Measurements from ENCODE around the gene LRRFIP2.

LRRFIP2 gene

DNA sequence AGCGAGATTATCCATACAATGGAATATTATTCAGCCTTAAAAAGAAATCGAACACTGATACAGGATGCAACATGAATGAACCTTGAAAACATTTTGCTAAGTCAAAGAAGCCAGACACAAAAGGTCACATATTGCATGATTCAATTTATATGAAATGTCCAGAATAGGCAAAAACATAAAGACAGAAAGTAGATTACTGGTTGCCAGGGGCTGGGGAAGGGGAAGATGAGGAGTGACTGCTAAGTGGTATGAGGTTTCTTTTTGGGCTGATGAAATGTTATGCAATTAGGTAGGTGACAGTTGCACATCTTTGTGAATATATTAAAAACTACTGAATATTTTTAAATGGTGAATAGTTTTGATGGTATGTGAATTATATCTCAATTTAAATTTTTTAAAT is 38.3 kb downstream of the LRRFIP2 start:
- no peak for DNase-seq (ENCODE audit: low spot score)
- Histone ChIP-seq H3K4me3 (no peak overlapping the region), H3K27ac (no peak overlapping the region)
- TF ChIP-seq, protein P1, sequence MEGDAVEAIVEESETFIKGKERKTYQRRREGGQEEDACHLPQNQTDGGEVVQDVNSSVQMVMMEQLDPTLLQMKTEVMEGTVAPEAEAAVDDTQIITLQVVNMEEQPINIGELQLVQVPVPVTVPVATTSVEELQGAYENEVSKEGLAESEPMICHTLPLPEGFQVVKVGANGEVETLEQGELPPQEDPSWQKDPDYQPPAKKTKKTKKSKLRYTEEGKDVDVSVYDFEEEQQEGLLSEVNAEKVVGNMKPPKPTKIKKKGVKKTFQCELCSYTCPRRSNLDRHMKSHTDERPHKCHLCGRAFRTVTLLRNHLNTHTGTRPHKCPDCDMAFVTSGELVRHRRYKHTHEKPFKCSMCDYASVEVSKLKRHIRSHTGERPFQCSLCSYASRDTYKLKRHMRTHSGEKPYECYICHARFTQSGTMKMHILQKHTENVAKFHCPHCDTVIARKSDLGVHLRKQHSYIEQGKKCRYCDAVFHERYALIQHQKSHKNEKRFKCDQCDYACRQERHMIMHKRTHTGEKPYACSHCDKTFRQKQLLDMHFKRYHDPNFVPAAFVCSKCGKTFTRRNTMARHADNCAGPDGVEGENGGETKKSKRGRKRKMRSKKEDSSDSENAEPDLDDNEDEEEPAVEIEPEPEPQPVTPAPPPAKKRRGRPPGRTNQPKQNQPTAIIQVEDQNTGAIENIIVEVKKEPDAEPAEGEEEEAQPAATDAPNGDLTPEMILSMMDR (IDR thresholded peaks at IDR 0.05): no peak

DNA sequence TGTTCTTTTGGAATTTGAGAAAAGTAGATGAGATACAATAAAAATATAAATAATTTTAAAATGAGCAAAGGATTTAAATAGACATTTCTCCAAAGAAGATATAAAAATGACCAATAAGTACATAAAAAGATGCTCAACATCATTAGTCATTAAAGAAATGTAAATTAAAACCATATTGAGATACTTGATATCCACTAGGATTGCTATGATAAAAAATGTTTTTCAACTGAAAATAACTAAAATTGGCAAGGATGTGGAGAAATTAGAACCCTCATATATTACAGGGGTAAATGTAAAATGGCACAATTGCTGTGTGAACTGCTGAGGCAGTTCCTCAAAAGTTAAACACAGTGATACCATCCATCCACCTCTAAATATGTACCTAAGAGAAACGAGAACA is 38.8 kb downstream of the LRRFIP2 start:
- Histone ChIP-seq H3K4me3 (no peak overlapping the region), H3K27ac (no peak overlapping the region)
- DNase-seq (ENCODE audit: low spot score): no peak
- TF ChIP-seq, protein P1 (IDR thresholded peaks at IDR 0.05): no peak

GRCh38 chr3:37132334-37132733 is 42.0 kb downstream of the LRRFIP2 start:
- no peak overlapping the region for H3K4me3 ChIP-seq
- DNase-seq (ENCODE audit: low spot score): no peak
- TF ChIP-seq, protein P1 (IDR thresholded peaks at IDR 0.05): no peak
- H3K27ac ChIP-seq: no peak overlapping the region

GRCh38 chr3:37131860-37132144 is 42.6 kb downstream of the LRRFIP2 start:
- TF ChIP-seq, protein P1 (IDR thresholded peaks at IDR 0.05): no peak
- no peak for DNase-seq (ENCODE audit: low spot score)

DNA sequence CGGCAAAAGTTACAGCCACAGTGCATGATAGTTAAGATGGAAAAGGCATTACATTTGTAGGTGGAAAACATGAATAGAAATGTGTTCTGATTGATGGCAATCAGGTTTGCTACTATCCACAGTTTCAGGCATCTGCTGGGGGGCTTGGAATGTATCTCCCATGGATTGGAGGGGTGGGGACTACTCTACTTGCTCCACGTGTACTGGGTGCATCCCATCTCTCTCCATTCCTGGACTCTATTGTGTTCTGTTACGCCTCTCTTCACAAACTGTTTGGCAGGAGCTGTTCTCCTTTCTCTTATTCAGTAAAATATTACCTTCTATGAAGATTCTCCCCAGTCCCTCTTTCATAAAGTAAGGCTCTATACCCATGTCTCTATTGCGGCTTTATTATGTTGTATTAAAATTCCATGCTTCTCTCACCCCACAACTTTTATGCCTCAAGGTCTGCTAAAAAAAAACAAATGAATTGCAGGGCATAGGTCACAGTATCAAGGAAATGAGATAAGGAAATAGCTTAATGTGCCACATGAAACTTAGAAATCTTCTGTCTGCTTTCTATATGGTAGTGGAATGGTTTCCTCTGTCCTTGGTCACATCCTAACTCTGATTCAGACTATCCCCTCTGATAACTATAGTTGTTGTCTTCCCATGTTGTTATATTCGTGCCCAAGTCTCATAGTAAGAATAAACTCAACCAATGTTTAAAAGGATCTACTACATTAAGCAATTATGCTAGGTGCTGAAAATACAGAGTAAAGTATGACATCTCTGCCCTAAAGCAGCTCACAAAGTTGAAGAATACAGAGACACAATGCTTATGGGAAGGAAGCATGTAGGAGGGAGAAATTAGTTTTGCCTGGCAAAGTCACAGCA is 43.2 kb downstream of the LRRFIP2 start:
- H3K4me3 ChIP-seq: no peak overlapping the region
- H3K27ac ChIP-seq: no peak overlapping the region
- DNase-seq (ENCODE audit: low spot score): no peak
- TF ChIP-seq, protein P1 (IDR thresholded peaks at IDR 0.05): no peak

More at GRCh38 chr3:37131860-37132144, 42.6 kb downstream of the LRRFIP2 start:
- H3K27ac ChIP-seq: no peak overlapping the region
- H3K4me3 ChIP-seq: no peak overlapping the region

DNA sequence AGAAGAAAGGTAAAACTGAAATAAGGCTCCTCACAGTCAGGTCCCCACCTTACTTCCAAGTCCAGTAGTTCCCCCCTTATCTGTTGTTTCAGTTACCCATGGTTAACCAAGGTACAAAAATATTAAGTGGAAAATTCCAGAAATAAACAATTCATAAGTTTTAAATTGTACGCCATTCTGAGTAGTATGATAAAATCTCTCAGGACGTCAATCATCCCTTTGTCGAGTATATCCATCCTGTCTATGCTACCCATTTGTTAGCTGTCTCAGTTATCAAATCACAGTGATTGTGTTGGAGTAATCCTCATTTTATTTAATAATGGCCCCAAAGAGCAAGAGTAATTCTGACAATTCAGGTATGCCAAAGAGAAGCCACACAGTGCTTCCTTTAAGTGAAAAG is 43.9 kb downstream of the LRRFIP2 start:
- Histone ChIP-seq H3K27ac (no peak overlapping the region), H3K4me3 (no peak overlapping the region)
- DNase-seq (ENCODE audit: low spot score): no peak
- TF ChIP-seq, protein P1 (IDR thresholded peaks at IDR 0.05): no peak

DNA sequence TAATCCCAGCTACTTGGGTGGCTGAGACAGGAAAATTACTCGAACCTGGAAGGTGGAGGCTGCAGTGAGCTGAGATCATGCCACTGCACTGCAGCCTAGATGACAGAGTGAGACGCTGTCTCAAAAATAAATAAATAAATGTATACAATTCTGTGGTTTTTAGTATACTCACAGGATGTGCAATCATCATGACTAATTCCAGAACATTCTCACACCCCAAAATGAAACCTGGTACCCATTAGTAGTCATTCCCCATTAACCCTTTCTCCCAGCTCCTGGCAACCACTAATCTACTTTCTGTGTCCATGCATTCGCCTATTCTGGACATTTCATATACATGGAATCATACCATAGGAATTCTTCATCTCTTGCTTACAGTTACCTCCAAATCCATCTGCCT is 44.5 kb downstream of the LRRFIP2 start:
- DNase-seq (ENCODE audit: low spot score): no peak
- H3K27ac ChIP-seq: no peak overlapping the region
- H3K4me3 ChIP-seq: no peak overlapping the region
- TF ChIP-seq, protein P1 (IDR thresholded peaks at IDR 0.05): no peak
